GM18520 (cell line): Measurements from ENCODE around the gene MSL3B.

ENCODE experiments used
- ATAC-seq: cut with Tn5 transposase; IDR thresholded peaks from one replicate; pipeline ENCODE4 v1.9.1; 2021; ENCODE audit not compliant: unreplicated experiment

The MSL3B gene

DNA sequence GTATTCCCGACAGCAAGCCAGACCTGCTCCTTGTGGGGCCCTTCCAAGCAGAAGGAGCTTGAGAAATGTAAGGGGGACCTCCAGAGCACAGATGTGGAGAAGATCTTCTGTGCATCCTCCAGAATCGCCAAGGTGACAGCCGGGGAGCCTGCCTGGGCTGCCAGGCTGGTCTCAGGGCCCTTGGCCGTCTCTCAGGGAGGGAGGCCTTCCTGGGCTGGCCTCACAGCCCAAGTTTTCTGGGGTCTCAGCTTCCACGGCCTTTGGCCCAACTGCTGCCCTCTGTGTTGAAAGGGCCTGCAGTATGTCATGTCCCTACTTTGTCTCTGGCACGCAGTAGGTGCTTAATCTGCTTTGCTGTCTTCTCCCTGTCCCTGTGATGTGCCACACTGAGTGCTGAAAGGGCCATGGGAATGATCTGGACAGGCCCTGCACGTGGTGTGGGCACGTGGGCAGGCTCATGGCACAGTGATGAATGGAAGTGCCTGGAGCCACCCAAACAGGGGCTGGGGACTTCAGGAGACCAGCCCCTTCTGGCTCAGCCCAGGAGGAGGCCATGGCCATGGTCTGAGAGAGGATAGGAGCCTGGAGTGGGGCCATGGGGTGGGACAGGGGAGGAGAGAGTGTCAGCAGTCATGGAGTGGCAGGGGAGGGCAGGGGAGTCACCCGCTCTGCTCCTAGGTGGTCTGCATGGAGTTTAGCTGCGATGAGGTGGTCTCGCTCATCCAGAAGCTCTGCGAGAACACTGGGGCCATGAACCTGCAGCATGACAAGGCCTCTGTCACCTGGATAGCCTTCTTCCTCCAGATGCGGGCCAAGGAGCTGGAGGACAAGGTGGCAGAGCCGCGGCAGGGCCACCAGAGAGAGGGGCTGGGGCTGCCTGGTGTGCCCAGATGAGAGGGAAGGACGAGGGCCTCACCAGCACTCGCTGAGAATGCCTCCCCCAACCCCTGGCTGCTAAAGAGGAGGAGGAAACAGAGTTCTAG is 49.3 kb downstream of the MSL3B start:
- ATAC-seq, result no peak

DNA sequence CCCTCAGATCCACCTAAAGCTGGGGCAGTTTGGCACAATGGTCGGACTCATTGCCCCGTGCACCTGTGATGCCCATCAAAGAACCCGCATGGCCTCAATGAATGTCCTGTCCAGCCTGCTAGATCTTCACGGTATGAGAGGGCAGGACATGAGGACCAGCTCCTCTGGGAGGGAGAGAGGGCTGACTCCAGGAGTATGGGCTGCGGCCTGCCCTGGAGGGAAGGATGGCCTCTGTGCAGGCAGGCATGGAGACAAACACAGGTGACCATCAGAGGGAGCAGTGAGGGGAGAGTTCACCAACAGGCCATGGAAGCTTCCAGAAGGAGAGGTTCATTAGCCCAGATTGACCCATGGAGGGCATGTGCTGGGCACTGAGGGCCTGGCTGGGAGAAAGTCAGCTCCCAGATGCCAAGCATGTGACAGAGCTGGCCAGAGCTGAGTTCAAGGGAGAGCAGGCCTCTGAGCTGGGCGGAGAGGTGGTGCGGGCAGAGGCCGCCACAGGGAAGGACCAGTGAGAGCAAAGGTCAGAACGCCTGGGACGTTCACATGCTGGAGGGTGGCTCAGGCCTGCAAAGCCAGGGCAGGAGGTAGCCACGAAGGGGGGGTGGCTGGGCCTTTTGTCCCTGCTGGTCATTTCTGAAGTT is 50.1 kb downstream of the MSL3B start:
- ATAC-seq, result no peak

DNA sequence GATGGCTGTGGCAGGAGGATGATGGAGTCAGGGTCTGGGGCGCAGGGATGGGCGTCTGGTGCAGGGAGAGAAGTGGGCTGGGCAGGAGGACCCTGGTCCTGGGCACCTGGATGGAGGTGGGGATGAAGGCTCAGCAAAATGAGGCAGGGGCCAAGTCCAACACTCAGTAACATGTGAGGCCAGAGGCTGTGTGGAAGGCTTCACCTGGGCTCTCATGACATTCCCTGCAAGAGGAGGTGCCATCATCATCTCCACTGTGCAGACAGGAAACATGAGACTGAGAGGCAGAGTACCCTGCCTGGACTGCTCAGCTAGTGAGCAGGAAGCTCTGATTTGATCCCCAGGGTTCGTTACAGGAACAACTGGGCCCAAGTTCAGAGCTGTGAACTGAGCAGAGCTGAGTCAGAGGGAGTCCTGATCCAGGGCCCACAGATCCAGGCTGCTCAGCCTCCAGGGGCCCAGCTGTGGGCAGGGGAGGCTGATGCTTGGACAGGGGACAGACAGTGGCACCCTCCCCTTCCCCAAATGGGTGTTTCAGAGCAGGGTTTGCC is 50.8 kb downstream of the MSL3B start:
- no peak for ATAC-seq

DNA sequence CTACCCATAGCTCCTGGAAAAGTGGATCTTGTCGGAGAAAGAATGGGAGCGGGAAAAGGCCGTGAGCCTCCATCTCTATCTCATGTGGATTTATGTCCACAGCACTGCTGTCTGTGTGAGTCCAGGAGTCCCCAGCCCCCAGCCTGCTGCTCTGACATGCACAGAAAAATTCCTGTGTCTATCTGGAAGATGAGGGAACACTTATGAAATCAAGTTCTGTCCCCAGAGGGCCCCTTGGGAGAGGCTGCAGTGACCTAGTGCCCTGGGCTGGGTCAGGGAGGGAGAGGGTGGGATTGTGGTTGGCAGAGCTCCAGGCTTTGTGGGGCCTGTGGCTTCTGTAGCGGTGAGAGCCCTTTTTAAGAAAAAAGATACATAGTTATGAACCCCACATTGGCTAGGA is 51.4 kb downstream of the MSL3B start:
- no peak for ATAC-seq

DNA sequence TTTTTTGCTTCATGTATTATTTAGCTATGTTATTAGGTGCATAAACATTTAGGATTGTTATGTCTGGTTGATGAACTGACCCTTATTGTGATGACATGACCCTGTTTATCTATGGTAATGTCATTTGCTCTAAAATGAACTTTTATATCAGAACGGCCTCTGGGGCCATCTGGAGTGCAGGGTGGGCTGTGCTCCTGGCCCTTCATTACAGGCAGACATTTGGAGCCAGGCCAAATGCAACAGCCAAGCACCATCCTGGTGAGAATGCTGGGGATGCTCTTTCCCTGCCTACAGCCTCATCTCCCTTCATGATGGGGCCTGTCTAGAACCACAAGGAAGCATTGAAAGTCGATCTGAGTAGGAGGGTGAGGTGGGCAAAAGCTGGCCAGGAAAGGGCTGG is 51.9 kb downstream of the MSL3B start:
- ATAC-seq, result no peak

DNA sequence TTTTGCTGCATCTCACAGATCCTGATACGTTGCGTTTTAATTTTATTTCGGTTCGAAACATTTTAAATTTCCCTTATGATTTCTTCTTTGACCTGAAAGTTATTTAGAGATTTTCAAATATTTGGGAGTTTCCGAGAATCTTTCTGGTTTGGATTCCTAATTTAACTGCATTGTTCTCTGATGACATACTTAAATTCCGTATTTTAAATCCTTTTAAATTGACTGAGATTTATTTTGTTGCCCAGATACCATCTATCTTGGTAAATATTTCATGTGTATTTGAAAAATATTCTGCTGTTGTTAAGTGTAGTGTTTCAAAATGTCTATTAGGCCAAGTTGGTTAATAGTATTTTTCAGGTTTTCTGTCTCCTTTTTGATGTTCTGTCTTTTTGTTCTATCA is 52.3 kb downstream of the MSL3B start:
- no peak for ATAC-seq
